ENCODE data around the gene TCOF1.

Gene TCOF1

DNA sequence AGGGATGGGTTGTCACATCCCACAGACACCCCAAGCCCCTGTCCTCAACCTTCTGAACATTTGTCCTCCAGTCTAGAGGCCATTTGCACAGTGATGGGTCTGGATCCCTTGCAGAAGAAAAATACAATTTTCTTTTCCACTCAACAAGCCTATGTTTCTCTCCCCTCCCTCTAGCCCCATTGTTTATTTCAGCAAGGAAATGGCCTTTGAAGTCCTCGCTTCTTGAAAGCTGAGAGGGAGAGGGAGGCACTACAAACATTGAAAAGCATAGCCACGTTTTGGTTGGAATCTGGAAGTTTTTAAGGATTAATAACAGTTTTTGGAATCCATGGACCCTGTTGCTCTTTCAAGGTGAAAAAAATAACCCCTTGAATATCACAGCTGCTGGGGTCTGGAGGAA, 30.8 kb upstream of the TCOF1 start:
- DNase-seq, result no peak

DNA sequence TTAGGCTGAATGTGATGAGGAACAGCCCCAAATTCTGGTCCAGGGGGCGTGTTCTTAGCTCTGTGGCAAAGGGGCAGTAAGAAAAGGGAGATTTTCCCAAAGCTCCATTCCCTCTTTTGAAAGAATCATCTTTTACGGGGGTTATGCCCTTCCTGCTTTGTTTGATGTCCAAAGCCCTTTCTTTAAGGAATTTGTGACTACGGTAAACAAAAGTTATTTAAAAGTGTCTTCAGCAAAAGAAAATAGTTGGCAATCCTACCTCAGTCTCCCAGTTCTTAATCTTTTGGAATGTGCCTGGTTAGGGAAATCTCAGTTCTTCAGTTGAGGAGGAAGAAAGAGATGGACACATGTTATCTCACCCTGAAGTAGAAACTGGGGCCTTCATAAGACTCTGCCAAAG, 30.4 kb upstream of the TCOF1 start:
- no peak for DNase-seq

DNA sequence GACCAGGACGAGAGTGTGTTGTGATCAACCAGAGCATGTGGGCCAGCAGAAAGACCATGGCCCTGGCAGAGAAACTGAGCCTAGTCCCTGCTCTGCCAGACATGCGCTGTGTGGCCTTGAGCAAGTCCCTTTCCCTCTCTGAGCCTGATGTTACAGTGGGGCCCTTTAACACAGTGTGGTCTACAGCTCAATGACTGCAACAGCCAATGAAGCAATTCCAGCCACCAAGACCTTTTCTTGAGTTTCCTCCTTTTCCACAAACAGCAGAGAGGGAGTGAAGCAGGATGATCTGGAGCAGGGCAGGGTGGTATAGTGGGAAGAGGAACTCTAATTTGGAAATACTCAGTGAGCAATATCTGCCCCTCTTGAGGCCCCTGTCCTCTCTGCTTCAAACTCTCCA, 29.0 kb upstream of the TCOF1 start:
- DNase-seq, result no peak

DNA sequence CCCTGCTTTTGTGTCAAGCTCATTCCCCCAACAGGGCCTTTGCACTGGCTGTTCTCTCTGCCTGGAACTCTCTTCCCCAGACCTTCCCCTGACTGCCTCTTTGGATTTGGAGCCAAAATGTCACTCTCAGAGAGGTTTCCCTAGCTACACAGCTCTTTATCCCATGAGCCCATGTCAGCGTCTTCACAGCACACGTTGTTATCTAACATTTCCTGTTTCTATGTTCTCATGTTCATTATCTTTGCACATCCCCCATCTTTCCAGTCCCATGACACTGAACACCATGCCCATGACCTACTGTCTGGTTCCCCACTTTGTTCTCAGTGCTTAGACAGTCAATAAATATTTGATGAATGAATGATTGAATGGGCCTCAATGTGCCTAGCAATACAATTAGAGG, 28.5 kb upstream of the TCOF1 start:
- DNase-seq, result no peak

DNA sequence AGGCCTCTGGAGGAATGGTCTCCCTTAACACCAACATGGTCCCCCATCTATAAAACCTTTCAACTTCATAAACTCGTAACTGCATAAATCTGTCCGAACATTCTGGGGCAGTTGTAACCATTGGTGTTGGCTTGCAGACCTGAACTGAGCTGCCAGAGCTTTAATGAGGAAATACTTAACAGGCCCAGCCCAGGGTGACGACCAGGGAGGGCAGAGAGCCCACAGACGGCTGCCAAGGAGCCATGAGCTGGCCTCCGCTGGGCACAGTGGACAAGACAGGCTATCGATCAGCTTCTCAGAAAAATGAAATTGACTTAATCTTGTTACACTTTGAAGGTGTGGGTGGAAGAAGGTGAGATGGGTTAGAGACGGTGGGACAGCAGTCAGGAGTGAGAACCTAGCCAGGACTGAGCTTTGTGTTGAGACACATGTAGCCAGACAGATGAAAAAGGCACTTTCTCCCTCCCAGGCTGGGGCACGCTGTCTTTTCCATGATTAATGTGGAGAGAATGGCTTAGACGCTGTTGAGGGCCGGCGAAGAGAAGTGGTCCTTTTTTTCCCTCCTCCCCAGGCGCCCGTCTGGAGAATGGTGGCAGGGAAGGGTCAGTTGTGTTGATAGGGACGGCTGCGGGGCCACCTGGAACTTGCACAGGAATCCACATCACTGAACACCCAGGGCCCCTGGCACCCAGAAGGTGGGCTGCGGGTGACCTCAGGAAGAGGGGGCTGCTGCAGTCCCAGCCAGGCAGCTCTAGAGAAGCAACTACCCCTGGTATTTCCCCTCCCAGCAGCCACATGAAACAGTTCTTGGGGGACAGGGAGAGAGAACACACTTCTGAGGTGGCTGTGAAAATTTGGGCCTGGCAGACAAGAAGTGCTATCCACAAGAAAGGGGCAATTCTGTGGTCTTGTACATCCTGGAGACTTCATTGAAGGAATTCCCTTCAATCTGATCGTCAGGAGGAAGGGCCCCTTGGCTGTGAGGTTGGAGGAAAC, 27.3 kb upstream of the TCOF1 start:
- DNase-seq, result no peak

DNA sequence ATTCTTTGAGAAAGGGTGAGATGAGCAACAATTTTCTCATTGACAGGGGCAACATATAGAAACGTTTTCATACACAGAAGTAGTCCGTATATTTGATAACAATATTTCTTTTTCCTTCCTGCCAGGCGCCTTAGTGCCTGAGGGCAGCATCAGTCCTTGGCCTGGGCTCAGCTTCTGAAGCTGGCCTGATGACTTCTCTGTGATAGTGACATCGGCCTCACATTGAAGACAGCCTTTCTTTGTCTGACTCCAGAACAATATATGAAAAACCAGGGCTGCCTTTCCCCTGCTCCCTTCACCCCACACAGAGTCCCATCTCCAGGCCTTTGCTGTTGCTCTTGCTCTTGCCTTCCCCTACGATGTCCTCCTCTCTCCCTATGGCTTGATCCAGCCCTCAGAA, 24.1 kb upstream of the TCOF1 start:
- DNase-seq, result no peak

DNA sequence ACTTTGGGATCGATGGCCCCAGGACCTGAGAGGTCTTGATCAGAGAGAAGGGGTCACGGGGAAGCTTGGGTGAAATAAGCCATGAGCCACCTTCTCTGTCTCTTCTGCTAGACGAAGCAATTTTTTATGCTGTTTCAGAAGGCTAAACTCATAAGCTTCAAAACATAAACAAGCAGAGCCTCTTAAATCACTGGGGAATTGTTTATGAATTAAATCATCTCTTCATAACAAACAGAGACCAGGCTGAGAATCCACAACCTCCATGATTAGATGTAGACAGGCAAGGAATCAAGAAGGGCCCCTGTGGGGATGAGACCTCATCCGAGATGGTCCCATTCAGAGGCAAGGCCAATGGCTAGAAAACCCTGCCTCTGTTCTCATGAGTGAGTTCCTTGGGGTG, 21.7 kb upstream of the TCOF1 start:
- no peak for DNase-seq

DNA sequence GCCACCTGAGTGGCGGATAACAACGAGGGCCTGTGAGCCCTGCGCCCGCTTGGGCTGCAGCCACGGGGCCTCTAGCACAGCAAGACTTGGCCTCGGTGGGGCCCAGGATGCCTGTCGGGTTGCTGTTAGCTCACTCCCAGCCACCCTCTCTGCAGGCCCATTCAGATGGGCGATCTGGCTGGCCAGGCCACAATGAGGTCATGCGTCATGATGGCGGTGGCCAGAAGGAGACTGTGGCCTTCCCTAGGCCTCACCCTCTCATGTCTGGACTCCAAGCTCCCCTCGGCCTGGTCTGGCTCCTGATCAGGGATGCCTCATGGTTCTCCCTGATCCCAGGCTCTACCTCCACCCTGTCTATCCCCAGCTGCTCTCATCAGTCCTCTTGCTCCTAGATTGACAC, 19.0 kb upstream of the TCOF1 start:
- no peak for DNase-seq

DNA sequence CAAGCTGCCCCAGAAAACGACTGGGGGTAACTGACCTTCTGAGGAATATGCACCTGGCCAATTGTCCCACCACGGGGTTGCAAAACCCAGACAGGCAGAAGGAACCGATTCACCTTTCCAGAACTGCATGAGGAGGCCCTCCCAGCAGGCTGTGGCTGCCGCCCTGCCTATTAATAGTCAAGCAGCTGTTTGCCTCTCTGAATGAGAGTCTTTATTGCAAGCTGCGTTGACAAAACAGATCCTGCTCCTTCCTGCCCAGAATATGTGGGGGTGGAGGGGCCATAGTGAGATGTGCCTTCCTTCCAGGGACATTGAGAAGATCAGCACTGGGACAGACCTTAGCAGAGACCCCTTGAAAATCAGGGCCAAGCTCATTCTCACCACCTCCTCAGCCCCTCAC, 18.3 kb upstream of the TCOF1 start:
- no peak for DNase-seq

DNA sequence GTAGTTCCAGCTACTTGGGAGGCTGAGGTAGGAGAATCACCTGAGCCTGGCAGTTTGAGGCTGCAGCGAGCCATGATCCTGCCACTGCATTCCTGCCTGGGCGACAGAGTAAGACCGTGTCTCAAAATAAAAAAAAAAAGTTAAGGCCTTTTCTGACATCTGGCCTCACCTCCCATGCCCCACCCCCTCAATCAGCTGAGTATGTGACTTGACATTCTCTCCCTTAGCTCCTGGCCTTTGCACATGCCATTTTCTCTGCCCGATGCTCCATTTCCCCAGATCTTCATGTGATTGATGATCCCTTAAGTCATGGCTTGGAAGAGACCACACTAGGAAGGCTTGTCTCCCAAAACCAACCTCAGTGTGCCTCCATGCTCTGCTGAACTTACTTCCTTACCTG, 17.7 kb upstream of the TCOF1 start:
- DNase-seq, result no peak

DNA sequence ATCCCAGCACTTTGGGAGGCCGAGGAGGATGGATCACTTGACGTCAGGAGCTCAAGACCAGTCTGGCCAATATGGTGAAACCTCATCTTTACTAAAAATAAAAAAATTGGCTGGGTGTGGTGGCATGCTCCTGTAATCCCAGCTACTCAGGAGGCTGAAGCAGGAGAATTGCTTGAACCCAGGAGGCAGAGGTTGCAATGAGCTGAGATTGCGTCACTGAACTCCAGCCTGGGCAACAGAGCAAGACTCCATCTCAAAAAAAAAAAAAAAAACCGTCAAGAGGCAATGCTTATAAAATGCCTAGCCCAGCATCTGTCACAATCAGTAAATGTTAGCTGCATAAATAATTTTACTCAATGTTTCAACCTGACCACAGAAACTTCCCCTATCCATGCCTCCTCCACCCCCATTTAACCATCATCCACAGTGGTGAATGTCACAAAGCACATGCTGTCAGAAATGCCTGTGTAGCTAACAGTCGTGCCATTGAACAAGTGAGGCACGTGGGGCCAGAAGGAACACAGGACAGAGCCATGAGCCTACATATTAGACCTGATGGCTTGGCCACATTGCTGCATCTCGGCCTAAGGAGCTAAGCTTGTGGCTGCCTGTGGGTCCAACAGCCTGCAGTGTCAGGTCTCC, 16.8 kb upstream of the TCOF1 start:
- DNase-seq, result no peak

DNA sequence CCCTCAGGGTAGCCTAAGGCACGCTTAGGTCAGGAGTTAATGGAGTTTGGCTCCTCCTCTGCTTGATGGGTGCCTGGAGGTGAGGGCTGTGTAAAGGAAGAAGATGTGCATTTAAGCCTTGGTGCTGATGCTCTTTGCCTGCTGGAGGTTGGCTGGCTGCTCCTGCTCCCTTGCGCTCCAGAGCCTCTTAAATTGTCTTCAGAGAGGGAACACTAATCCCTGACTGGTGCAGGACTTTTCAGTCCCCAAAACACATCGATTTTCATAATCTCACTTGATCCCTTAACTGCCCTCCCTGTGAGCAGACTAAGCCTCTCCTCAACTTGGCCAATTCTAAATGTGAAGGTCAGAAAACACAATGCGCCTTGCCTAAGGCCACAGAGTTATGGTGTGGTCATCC, 16.2 kb upstream of the TCOF1 start:
- DNase-seq, result no peak

DNA sequence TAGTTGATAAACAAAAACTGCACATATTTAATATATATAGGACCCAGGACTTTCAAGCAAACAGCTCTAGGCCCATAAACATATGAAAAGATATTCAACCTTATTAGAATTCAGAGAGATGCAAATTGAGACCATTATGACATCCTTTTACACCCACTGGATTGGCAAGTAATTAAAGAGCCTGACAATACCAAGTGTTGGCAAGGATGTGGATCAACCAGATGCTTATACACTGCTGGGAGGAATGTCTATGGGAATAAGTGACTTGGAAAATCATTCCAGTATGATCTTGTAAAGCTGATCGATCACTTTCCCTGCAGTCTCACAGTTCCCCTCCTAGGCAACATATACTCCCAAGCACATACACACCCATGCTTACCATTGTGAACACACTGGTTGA, 15.5 kb upstream of the TCOF1 start:
- no peak for DNase-seq

DNA sequence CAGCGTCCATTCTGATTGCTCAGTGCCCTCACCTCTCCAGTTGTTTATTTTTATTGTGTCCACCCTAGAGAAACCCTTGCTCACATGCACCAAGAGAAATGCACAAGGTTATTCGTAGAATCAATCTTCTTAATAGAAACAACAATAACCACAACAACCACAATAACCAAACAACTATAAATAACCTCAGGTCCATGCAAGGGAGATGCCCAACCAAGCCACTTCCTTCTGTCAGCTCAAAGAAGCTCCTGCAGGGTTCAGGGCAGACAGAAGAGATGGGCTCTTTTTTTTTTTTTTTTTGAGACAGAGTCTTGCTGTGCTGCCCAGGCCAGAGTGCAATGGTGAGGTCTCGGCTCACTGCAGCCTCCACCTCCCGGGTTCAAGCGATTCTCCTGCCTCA, 14.9 kb upstream of the TCOF1 start:
- DNase-seq, result no peak

DNA sequence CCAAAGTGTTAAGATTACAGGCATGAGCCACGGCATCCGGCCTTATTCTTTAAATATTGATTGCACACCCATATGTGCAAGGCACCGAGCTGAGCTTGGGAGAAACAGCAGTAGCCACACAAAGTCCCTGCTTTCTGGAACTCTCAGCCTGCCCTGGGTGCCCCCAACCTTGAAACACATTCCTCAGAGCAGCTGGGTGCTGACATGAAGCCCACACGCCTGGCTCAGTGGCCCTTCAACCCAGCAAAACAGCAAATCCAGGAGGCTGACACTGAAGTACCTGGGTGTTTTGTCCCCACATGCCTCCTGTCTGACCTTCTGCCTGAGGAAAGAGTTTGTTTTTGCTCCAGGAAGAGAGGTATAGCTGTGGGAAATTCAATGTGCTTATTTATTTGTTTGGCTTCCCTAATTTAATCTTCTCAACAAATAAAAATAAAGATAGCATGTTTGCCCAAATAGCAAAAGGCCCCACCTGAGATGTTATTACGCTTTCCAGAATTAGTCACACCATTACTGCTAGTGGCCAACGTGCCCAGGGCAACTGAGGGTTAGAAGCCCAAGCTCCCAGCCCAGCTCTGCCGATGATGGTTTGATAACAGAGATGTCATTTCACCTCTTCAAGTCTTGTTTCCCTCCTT, 13.4 kb upstream of the TCOF1 start:
- DNase-seq, result no peak

DNA sequence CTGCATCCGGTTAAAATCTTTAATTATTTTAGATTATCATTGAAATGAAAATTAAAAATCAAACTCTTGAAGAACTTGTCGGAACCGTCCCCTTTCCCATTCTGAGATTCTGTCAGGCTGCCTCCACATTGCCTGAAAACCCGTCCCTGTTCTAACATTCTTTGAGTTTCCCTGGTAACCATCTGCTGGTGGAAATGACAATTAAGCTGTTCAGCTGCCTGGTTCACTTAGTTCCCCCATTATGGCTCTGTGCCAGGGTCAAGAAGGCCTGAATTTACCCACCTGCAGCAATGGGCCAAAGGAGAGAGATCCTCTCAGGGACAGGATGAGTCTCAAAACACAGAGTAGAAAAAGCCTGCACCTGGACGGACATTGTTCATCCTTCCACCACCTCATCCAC, 11.8 kb upstream of the TCOF1 start:
- no peak for DNase-seq

DNA sequence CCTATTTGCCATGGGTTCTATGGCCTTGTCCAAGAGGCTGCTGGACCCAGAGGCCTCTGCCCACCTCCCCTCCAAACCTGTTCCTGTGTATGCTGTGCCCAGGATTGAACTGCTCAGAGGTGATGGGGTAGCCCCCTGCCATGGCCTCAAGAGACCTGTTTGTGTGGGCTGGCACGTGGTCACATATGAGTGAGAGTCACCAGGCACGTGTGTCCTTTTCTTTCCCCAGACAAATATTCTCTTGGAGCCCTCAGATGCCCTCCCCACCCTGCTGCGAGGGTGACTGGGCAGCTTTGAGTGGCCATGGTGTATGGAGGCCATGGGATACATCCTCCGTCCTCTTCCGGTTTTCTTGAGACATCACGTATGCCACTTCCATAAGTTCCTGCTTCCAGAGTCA, 10.9 kb upstream of the TCOF1 start:
- DNase-seq, result no peak

DNA sequence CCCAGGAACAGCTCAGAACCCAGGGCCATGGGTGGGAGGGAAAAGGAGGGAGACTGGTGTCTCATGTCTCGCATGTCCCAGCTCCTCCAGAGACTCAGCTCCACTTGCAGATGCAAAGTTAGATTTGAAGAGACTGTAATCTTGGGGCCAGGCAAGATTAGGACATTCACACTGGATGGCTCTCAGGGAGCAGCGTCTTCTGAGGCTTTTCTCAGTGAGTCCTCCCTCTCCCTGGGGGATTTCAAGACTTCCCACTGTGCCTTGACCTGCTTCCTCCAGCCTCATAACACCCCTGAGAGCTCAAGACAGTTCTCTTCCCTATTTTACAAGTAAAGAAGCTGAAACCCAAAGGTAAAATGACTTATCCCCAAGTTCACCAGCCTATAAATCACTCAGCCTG, 10.5 kb upstream of the TCOF1 start:
- DNase-seq, result no peak

DNA sequence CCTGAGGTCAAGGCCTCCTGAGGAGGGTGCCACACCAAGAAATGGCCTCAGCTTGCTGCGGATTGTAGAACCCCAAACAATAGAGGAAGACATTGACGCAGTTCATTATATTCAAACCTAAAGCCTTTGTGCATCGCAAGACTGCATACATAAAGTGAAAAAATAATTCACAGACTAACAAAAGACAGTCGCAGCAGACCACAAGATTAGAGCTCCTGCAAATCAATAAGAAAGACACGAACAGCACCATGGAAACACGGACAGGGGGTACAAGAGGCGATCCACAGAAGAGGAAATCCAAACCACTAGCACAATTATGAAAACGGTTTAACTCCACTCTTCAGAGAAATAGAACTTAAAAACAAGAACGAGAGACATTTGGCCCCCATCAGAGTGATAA, 10.0 kb upstream of the TCOF1 start:
- no peak for DNase-seq

DNA sequence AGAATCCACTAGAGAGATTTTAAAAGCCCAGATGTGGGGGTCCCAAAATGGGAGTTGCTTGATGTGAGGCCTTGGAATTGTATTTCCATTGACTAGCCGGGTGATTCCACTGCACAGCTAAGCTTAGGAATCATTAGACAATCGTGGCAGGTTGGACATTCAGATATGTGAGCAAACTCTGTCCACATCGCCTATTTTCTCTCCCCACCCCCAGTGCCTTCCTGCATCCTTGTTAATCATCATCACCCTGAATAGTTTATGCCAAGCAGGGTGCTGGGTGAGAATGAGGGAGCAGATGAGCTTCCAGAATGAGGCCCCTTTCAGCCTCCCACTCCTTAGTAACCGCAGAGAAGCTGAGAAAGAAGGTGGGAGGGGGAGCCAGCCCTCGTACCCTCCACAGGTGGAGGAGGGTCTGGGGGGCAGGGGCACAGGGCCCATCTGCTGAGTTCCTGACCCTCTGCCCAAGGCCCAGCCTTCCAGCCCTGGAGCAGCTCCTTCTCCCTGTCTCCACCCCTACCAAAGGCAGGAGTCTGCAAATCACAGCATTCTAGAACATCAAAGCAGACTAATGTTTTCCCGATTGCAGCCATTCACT, 7.7 kb upstream of the TCOF1 start:
- DNase-seq, result no peak

DNA sequence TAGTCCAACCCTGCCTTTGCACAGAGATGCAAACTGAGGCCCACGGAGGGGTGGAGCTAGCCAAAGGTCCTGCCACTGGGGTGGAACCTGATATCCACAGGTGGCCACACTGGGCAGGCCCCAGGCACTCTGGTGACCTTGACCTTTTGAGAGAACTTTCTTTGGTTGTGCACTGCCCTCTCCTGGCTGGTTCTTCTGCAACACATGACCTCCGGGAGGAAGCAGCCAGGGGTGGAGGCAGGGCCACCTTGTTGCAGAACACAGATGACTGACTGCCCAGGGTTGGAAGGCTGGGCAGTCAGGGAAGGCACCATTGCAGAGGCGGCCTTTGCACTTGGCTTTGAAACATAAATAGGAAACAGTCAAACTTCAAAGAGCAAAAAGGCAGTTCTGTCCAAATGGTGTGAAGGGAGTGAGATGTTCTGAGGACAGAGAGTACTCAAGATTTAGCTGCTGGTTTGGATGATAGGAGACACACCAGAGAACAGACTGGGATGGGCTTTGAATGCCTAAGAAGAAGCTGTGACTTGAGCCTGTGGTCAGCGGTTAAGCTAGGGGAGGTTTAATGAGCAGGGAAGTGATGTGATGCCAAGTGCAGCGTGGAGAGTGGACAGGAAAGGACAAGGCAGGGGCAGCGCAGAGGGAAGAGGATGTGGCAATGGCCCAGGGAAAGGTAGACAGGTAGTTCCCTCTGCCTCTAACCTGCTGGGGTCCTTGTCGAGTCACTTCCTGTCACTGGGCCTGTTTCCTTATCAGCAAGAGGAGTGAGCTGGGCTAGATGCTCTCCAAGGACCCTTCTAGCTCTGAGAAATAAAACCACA, 6.8 kb upstream of the TCOF1 start:
- peak; percentile 1 to 23 for DNase-seq

DNA sequence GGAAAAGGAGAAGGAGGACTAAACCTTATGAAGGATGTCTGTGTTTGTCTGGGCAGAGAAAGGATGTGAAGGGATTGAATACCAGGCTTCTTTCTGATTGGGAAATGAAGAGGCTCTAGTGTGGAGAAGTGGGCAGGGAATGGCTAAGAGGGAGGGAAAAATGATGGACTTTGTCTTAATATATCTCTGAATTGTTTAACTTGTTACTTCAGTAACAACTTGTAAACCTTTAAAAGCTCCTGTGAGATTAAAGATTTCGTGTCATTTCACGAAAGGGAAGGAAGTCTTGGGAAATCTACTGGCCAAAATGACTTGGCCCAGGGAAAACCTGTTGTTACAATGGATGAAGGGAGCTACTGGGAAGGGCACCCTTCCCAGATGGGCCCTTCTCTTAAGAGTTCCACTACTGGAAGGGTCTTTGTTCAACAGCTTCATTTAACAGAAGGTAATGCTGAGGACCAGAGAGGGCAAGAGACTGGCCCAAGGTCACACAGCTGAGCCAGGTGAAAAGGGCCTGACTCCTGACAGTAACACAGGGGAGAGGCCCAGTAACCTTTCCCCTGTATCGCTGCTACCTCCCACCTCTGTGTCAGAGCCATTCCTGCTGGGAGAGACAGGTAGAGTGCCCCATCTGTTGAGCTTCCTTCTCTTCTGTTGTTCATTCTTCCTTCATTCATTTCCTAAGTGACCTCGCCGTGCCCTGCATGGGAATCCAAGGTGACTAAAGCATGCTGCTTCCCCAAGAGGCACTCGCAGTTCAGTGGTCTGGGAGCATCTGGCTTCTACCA, 5.1 kb upstream of the TCOF1 start:
- no peak for DNase-seq

Measured in bone marrow (tissue), 2 donors.